Muscle of leg (tissue), 11 donors: ENCODE measurements around the gene KLHDC3. TPM values are rescaled to one million over a fixed set of nuclear protein-coding genes. Genes with fewer than 3 reads are reported as not detected.
A peak's percentile ranks its signal among the peaks of the same experiment; 100 is the strongest.
"Not testable (repeated sequence)": the region's sequence is repeated elsewhere in the genome, so short reads cannot be mapped to it uniquely, and the experiment has no call there.

Experiments
- DNase-seq: peaks from one replicate; pipeline ENCODE4 v3.0.0; 2013
- H3K27ac ChIP-seq: one replicate; pipeline ENCODE4 v1.5.1; 2013; ENCODE audit warnings: mild to moderate bottlenecking, low read length, control low read depth
- H3K27me3 ChIP-seq: one replicate; pipeline ENCODE4 v1.6.1; 2013; ENCODE audit warnings: low read length; ENCODE audit not compliant: control insufficient read depth, insufficient read depth
- H3K36me3 ChIP-seq: one replicate; pipeline ENCODE4 v1.6.1; 2013; ENCODE audit warnings: low read length; ENCODE audit not compliant: control insufficient read depth, insufficient read depth
- H3K4me1 ChIP-seq: one replicate; pipeline ENCODE4 v1.6.1; 2013; ENCODE audit warnings: low read length; ENCODE audit not compliant: control insufficient read depth, insufficient read depth
- H3K4me3 ChIP-seq: one replicate; pipeline ENCODE4 v1.5.1; 2013; ENCODE audit warnings: low read length, control low read depth
- H3K9me3 ChIP-seq: replicated peaks from 2 replicates; pipeline ENCODE4 v1.6.1; 2013; ENCODE audit warnings: low read depth, low read length; ENCODE audit not compliant: control insufficient read depth
- WGBS: methylation state at CpG from one replicate; pipeline ENCODE4 v1.1.5; 2013; ENCODE audit warnings: missing lambda C conversion rate; ENCODE audit not compliant: insufficient coverage; 5-methylcytosine and 5-hydroxymethylcytosine counted together
- polyA plus RNA-seq, 8 donors: library from polyadenylated mRNA; unstranded; fragments of 120-200 nt; gene quantifications; one replicate each; pipeline versions ENCODE4 v1.2.1 to v1.2.3, GENCODE V29; 2013; ENCODE audit warnings: inconsistent platforms in 1 of 8, low replicate concordance in 1 of 8; ENCODE audit not compliant: insufficient read length in 8 of 8, insufficient read depth in 1 of 8
- total RNA-seq: library from RNA; stranded (reverse); fragments of 120-200 nt; gene quantifications from one replicate; pipeline ENCODE4 v1.2.4, GENCODE V29; 2013

The KLHDC3 gene
- total and polyA plus RNA-seq, 9 donors, result 166 to 222 (median 210) TPM

GRCh38 chr6:43037706-43038105 lies 23.7 kb downstream of the KLHDC3 start:
- Histone ChIP-seq H3K9me3 (no peaks in the 10 kb centered on the region), H3K4me3 (no peak overlapping the region), H3K27me3 (no peaks in the 10 kb centered on the region), H3K4me1 (peaks cover 3% of the 10 kb centered on the region), H3K36me3 (peaks cover 82% of the 10 kb centered on the region), H3K27ac (no peak overlapping the region)
- no peak for DNase-seq
- 87% methylated on average over 7 of the region's 9 CpGs for WGBS

DNA sequence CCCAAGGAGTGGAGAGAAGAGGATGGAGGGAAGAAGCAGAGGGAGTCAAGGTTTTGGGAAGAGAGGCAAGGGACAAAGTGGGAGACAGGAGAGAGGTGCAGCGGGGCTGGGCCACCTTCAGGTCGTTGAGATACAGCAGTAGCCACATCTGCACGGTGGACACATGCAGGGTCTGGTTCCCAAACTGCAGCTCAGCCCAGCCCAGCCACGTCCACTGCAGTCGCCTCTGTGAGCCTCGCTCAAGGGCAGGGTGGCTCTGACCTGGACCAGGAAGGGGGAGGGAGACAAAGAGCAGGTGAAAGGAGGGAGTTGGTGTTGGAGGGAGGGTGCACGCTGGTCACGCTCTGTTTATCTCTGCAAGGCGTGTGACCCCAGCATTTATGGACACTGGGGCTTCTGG lies 24.7 kb downstream of the KLHDC3 start:
- no peak overlapping the region for H3K27ac ChIP-seq
- H3K4me1 ChIP-seq, result peaks cover 3% of the 10 kb centered on the region
- no peak for DNase-seq
- no peaks in the 10 kb centered on the region for H3K27me3 ChIP-seq
- H3K4me3 ChIP-seq, result no peak overlapping the region
- peaks cover 84% of the 10 kb centered on the region for H3K36me3 ChIP-seq
- no peaks in the 10 kb centered on the region for H3K9me3 ChIP-seq
- whole genome bisulfite sequencing, result 83% methylated on average over 9 of the region's 9 CpGs

DNA sequence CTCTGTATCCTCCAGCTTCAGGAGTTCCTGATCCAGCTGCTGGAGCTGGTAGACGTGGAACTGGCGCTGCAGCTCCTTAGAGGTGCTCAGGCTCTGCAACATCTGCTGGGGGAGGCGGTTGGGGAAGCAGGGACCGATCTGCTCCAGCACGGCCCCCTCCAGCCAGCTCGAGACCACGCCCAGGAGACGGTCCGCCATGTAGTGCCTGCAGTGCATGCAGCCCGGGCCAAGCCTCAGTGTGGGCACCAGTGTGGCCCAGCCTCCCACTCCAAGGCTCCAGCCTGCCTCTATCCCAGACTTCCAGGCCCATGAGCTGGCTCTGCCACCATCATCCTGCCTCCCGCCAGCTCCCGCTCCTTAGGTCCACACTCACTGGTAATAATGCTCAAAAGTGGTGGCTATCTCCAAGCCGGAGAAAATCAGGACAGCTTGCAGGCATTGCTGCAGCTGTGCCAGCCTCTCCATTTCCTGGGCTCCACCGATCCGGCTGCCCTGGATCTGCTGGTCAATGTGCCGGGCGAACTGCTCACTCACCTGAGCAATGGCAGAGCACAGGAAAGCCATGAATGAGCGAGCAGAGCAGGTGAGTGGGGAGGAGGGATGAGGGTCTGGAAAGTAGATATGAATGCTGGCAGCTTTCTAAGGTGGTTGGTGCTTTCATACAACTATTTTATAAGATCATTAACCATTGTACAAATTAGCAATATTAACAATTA lies 26.7 kb downstream of the KLHDC3 start:
- no peaks in the 10 kb centered on the region for H3K9me3 ChIP-seq
- H3K4me3 ChIP-seq, result no peak overlapping the region
- no peak overlapping the region for H3K27ac ChIP-seq
- H3K27me3 ChIP-seq, result no peaks in the 10 kb centered on the region
- DNase-seq, result no peak
- H3K4me1 ChIP-seq, result peaks cover 3% of the 10 kb centered on the region
- H3K36me3 ChIP-seq, result peaks cover 85% of the 10 kb centered on the region
- WGBS, result 86% methylated on average over 16 of the region's 18 CpGs

GRCh38 chr6:43041475-43041874 lies 27.4 kb downstream of the KLHDC3 start:
- DNase-seq, H3K4me3 ChIP-seq, H3K4me1 ChIP-seq, H3K9me3 ChIP-seq, H3K27ac ChIP-seq, H3K27me3 ChIP-seq: not testable (repeated sequence)
- WGBS, result 95% methylated on average over 4 of the region's 8 CpGs
- peaks cover 88% of the 10 kb centered on the region for H3K36me3 ChIP-seq

- Histone ChIP-seq H3K9me3 (no peaks in the 10 kb centered on the region), H3K4me1 (no peaks in the 10 kb centered on the region), H3K36me3 (peaks cover 89% of the 10 kb centered on the region), H3K4me3 (no peak overlapping the region), H3K27ac (no peak overlapping the region), H3K27me3 (no peaks in the 10 kb centered on the region)
- DNase-seq, result no peak
- 92% methylated on average over 7 of the region's 9 CpGs for WGBS
Measured at GRCh38 chr6:43043310-43043709, 29.3 kb downstream of the KLHDC3 start.

DNA sequence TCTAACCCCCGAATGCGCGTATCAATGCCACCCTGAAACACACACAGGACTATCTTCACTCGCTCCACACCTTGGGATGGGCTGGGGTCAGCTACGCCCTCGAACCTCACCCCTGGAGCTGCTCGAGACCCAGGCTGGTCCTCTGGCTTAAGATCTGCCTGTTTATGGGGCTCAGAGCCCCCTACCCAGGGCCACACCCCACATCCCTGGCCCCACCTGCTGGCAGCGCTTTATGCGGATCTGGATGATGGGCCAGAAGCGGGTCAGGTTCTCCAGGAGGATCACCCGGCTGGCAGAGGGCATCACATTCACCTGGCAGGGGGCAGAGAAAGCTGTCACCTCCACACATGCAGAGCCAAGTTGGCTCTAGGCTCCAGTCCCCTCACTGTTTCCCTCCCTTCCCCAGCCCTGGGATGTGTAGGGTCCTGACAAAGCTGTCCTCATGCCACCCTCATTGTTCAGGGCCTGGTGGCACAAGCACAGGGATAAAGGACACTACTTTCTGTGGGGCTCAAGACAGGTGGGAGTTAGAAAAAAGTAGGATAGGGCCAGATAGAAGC lies 31.4 kb downstream of the KLHDC3 start:
- Histone ChIP-seq H3K4me1 (peaks cover under 1% of the 10 kb centered on the region), H3K27me3 (no peaks in the 10 kb centered on the region), H3K27ac (no peak overlapping the region), H3K36me3 (peaks cover 89% of the 10 kb centered on the region), H3K4me3 (no peak overlapping the region), H3K9me3 (no peaks in the 10 kb centered on the region)
- WGBS, result 92% methylated on average over 10 of the region's 11 CpGs
- DNase-seq, result no peak

DNA sequence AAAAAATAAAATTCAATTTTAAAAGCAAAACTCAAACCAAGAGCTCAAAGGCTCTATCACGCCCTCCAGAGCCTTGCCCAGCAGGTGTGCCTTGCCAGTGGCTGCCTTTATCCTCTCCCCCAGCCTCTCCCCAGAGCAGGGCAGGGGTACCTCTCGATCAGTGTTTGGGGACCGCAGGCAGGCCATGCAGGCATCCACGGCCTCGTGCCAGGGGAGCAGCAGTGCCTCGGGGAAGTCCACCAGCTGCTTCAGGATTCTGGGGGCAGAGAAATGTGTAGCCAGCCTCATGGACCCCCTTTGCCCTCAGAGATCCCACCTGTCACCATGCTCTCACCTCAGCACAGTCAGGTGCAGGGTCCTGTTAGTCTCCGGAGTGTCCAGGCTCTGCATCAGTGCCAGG lies 33.9 kb downstream of the KLHDC3 start:
- peaks cover 25% of the 10 kb centered on the region for H3K4me1 ChIP-seq
- DNase-seq, result no peak
- H3K27ac ChIP-seq, result no peak overlapping the region
- H3K4me3 ChIP-seq, result no peak overlapping the region
- WGBS, result 80% methylated on average over 3 of the region's 7 CpGs
- H3K9me3 ChIP-seq, result no peaks in the 10 kb centered on the region
- H3K36me3 ChIP-seq, result peaks cover 88% of the 10 kb centered on the region
- H3K27me3 ChIP-seq, result no peaks in the 10 kb centered on the region

- Histone ChIP-seq H3K27me3 (no peaks in the 10 kb centered on the region), H3K36me3 (peaks cover 80% of the 10 kb centered on the region), H3K9me3 (no peaks in the 10 kb centered on the region), H3K4me3 (no peak overlapping the region), H3K4me1 (peaks cover 33% of the 10 kb centered on the region), H3K27ac (no peak overlapping the region)
- 96% methylated on average over 16 of the region's 17 CpGs for WGBS
- DNase-seq, result no peak
Measured at GRCh38 chr6:43050981-43051380, 36.9 kb downstream of the KLHDC3 start.

DNA sequence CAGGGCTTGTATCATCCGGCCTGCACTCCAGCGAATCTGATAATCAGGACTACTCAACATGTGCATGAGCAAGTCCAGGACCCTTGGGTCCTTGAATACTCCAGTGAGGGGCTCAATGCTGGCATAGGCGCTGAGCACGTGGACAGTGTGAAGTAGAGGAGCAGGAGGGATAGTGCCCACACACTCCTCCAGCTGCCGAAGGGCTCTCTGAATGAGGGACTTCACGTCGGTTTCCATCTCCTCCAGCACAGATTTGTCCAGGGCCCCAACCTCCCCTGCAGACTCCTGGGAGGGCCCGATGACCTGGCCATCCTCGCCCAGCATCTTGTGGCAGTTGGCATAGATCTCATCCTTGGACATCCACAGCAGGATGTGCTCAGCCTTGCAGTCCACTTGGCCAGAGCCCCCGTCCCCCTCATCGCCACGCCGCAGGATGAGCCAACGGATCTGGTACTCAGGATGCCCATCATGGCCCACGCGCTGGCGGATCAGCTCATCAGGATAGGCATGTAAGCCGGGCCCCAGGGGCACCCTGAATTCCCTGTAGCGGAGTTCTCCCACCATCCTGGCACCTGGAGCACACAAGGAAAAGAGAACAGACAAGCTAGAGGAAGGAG lies 38.3 kb downstream of the KLHDC3 start:
- peak overlapping the region; percentile 85 for H3K4me3 ChIP-seq
- DNase-seq, result no peak
- H3K4me1 ChIP-seq, result peaks cover 33% of the 10 kb centered on the region
- peaks cover 76% of the 10 kb centered on the region for H3K36me3 ChIP-seq
- WGBS, result 86% methylated on average over 17 of the region's 19 CpGs
- no peaks in the 10 kb centered on the region for H3K27me3 ChIP-seq
- peak overlapping the region; percentile 97 for H3K27ac ChIP-seq
- no peaks in the 10 kb centered on the region for H3K9me3 ChIP-seq

DNA sequence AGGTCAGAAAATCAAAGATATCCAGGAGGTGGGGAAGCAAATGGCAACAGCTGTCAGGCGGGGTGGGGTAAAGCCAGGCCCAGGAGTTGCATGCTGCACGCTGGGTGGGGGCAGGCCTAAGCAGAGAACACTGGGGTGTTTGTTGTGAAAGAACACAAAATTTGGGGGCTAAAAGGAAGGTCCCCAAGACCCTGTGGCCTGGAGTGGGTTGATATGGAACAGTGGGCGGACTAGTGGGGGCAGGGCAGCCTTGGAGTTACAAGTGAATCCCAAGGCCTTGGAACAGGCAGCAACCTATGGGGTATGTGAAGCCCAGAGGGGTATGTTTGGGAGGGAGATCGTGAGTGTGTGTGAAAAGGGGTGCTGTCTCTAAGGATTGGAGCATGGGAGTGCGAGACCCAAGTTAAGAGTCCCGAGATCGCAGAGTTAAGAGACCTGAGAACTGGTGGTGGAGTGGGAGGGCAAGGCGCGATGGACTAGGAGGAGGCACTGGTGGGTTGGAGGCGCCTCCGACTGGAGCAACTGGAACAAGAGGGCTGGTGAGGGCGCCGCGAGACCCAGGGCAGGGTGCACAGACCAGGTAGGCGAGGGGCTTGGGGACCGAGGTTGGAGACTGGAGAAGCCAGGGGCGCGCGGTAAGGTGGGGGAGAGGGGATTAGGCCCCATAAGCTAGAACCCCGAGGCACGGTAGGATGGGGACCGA lies 38.9 kb downstream of the KLHDC3 start:
- Histone ChIP-seq H3K4me3 (peak overlapping the region; percentile 85), H3K9me3 (no peaks in the 10 kb centered on the region), H3K27ac (peak overlapping the region; percentile 97), H3K4me1 (peaks cover 34% of the 10 kb centered on the region), H3K27me3 (no peaks in the 10 kb centered on the region), H3K36me3 (peaks cover 74% of the 10 kb centered on the region)
- WGBS, result 8% methylated on average over 22 of the region's 22 CpGs
- peak; percentile 58 for DNase-seq
